ENCODE data around the gene SMARCB1.

SMARCB1 gene

DNA sequence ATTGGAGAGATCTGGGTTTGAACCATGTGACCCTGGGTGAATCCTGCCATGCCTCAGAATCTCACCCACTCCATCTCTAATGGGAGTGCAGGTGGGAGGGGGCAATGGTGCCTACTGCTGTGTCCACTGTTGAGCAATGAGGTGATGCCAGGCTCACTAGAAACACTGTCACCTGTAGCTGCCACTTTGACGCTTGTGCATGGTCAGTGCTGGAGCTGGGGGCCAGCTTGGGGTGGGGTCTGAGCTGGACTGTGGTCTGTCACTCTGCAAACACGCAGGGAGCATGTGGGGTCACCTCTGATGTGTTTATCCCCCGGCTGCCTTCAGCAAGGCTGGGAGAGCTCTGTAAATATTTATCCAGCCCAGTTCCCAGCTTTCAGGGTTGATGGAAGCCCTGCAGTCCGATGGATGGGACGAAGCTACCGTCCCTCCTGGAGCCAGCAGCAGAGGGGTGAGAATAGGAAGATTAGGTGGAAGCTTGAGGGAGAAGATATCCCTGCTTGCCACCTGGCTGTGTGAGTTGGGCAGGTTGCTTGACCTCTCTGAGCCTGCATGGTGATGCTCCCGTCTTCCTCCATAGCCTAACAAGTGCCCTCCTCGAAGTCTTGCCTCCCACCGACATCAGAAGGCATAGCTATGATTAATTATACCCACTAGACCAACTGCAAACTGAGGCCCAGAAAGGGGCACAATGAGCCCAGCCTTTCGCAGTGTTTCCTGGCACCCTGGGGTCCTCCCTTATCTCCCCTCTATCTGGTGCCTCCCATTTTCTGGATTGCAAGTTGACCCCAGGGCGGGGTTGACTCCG, 12.4 kb upstream of the SMARCB1 start:
- no peak overlapping the region for H3K4me3 ChIP-seq (ENCODE audit: control insufficient read depth, low read depth, low read length)
- DNase-seq (ENCODE audit: low read depth) = no peak
- TF ChIP-seq, protein P1, sequence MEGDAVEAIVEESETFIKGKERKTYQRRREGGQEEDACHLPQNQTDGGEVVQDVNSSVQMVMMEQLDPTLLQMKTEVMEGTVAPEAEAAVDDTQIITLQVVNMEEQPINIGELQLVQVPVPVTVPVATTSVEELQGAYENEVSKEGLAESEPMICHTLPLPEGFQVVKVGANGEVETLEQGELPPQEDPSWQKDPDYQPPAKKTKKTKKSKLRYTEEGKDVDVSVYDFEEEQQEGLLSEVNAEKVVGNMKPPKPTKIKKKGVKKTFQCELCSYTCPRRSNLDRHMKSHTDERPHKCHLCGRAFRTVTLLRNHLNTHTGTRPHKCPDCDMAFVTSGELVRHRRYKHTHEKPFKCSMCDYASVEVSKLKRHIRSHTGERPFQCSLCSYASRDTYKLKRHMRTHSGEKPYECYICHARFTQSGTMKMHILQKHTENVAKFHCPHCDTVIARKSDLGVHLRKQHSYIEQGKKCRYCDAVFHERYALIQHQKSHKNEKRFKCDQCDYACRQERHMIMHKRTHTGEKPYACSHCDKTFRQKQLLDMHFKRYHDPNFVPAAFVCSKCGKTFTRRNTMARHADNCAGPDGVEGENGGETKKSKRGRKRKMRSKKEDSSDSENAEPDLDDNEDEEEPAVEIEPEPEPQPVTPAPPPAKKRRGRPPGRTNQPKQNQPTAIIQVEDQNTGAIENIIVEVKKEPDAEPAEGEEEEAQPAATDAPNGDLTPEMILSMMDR (conservative IDR thresholded peaks at IDR 0.05; ENCODE audit: control insufficient read depth, insufficient read depth, low read depth, low read length) = no peak

DNA sequence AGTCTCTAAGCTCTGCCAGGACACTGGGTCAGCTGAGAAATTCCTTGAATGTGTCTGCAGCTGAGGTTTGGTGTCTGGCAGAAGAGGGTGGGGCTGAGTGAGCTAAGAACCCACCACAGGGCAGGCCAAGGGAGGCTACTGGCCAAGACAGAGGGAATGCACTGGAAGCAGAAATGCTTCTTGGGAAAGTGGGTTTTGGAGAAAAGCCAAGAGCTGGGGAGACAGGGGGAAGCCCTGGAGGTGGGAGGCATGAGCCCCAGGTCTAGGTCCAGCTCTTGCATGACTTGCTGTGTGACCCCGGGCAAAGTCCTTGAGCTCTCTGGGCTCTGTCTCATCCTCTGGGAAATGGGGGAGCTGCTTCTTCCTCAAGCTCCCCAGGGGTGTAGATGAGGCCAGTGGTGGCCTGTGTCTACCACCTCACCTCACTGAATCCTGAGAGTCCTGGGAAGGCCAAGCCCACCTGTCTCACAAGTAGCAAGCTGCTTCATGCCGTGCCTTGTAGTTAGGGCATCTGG, 11.8 kb upstream of the SMARCB1 start:
- H3K4me3 ChIP-seq (ENCODE audit: control insufficient read depth, low read depth, low read length) = no peak overlapping the region
- peak; percentile 43 for DNase-seq (ENCODE audit: low read depth)
- TF ChIP-seq, protein P1 (conservative IDR thresholded peaks at IDR 0.05; ENCODE audit: control insufficient read depth, insufficient read depth, low read depth, low read length) = no peak

DNA sequence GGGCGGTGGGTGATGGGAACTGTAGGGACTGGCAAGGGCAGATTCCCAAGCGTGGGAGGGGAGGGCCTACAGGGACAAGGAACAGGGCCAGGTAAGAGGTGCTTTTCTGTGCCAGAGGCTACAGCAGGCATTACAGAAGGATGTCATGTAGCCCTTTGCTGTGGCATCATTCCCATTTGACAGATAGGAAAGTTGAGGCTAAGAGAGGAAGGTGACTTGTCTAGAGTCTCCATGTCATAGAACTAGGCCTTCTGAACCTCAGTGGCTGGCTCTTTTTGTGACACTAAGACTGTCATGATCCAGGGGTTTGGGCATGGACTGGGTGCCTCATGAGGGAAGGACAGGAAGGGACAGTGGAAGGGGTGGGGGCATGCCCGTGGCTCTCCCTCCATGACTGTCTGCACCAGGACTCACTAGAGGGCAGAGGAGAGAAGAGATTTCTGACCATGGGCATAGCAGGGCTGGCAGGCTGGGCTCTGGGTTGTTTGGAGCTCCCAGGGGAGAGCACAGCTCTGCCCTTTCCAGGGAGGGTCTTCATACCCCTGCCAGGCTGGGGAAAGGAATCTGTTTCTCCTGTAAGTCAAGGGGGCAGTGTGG, 10.9 kb upstream of the SMARCB1 start:
- no peak overlapping the region for H3K4me3 ChIP-seq (ENCODE audit: control insufficient read depth, low read depth, low read length)
- TF ChIP-seq, protein P1 (conservative IDR thresholded peaks at IDR 0.05; ENCODE audit: control insufficient read depth, insufficient read depth, low read depth, low read length) = no peak
- DNase-seq (ENCODE audit: low read depth) = no peak

DNA sequence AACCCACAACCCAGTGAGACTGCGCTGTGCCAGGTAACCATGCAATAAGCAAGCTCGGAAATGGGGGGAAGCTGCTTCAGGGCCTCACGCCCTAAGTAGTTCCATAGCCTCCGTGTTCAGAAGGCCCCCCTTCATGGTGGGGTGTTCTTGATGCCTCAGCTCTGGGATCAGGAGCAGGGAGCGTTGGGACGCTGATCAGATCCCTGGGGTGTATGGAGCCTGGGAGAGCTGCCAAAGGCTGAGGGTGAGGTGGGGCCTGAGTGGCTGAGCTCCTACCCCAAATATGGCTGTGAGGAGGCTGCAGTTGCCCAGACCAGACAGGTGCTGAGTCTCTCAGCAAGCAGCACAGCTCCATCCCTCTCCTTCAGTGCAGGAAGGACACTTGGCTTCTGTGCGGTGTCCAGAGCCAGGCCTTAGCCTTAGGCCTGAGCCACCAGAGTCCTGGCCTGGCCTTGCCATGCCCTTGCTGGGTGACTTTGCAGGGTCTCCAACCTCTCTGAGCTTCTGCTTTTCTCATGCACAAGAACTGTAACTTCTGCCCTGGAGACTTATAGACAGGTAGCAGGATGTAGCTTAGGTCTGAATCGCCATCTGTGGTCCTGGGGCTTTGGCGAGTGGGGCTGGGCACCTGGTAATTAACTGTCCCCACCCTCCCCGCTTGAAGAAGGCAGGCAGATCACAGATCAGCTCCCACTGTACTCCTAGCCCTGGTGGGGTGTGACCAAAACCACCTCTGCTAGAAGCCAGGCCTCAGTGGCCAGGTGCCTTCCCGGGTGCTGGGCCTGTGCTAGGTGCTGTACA, 8.8 kb upstream of the SMARCB1 start:
- TF ChIP-seq, protein P1 (conservative IDR thresholded peaks at IDR 0.05; ENCODE audit: control insufficient read depth, insufficient read depth, low read depth, low read length) = no peak
- DNase-seq (ENCODE audit: low read depth) = no peak
- no peak overlapping the region for H3K4me3 ChIP-seq (ENCODE audit: control insufficient read depth, low read depth, low read length)

DNA sequence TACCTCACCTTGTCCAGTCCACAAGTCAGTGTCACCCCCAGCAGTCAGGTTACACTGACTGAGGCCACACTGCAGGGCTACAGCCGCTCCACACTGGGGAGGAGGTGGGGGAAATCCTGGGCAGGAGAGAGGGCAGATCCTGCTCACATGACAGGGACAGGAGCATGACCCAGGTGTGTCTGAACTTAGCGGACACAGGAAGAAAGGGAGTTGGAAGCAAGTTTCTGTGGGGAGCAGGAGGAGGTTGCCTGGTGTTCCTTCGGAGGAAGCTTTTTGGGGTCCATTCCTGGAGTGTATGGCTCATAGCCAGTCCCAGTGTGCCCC, 8.2 kb upstream of the SMARCB1 start:
- TF ChIP-seq, protein P1 (conservative IDR thresholded peaks at IDR 0.05; ENCODE audit: control insufficient read depth, insufficient read depth, low read depth, low read length) = no peak
- DNase-seq (ENCODE audit: low read depth) = no peak
- no peak overlapping the region for H3K4me3 ChIP-seq (ENCODE audit: control insufficient read depth, low read depth, low read length)

DNA sequence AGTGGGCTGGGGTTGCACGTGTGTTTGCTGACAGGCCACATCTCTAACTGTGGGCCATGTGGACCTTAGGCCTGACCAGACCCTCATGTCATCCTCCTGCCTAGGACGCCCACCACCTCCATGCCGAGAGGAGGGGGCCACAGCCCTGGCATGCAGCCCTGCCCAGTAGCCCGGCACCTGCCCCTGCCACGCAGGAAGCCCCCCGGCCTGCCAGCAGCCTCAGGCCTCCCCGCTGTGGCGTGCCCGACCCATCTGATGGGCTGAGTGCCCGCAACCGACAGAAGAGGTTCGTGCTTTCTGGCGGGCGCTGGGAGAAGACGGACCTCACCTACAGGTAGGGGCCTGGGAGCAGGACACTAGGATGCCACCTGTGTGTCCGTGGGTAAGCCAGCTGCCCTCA, 7.7 kb upstream of the SMARCB1 start:
- DNase-seq (ENCODE audit: low read depth) = no peak
- TF ChIP-seq, protein P1 (conservative IDR thresholded peaks at IDR 0.05; ENCODE audit: control insufficient read depth, insufficient read depth, low read depth, low read length) = no peak
- no peak overlapping the region for H3K4me3 ChIP-seq (ENCODE audit: control insufficient read depth, low read depth, low read length)
